DMS153 treated with DMSO at 0.1 percent for 48 hours (cell line): ENCODE data around the gene ASCC1.
A peak's percentile ranks its signal among the peaks of the same experiment; 100 is the strongest.
"Not testable (repeated sequence)": the region's sequence is repeated elsewhere in the genome, so short reads cannot be mapped to it uniquely, and the experiment has no call there.

Source experiments
- DNase-seq: peaks from one replicate; lab custom pipeline; 2025; ENCODE audit not compliant: unreplicated experiment; lab: John Stamatoyannopoulos, UW

The ASCC1 gene

DNA sequence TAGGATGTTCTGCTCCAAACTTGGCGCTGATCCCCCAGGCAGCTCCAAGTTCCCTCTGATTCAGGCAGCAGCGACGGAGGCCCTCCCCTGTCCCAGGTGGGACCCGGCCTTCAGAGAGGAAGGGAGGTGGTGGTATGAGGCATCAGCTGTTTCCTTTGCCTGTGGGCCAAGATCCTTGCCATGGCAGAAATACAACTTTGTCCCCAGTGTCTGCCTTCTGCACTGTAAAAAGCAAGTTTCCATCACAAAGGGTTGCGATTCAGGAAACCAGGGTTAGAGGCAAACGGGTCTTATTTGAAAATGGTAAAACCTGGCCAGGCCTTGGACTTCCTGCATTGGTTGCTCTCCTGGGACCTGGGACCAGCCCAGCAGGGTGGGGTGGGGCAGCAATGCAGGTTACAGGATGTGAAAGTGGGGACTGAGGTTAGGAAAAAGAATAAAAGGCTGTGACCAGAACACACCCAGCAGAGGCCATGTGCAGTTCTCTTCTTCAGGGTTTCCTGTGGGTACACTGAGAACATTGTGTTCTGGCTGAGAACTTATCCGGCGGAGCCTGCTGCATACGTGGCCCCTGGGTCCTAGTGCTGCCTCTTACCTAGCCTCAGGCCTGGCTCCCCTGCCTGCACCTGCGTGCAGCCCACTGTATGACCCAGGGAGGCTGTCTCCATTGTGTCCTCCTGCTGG lies 32.5 kb upstream of the ASCC1 start:
- DNase-seq: peak; percentile 60

DNA sequence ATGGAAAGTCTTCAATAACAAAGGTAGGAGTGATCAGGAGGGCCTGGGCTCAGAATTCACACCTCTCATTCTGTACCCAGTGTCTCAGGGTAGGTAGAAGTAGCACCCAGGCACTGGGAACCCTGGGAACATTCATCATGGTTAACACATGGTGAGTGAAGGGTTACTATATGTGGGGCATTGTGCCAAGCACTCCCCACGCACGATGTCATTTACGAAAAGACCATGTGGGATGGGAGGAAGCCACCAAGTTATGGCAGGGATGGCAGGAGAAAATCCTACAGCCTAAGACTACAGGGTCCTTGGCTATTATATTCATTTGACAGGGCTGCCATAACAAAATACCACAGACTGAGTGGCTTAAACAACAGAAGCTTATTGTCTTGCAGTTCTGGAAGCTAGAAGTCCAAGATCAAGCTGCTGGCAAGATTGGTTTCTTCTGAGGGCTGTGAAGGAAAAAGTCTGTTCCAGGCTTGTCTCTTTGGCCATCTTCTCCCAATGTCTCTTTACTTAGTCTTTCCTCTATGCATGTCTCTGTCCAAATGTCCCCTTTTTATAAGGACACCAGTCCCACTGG lies 30.0 kb upstream of the ASCC1 start:
- no peak for DNase-seq

DNA sequence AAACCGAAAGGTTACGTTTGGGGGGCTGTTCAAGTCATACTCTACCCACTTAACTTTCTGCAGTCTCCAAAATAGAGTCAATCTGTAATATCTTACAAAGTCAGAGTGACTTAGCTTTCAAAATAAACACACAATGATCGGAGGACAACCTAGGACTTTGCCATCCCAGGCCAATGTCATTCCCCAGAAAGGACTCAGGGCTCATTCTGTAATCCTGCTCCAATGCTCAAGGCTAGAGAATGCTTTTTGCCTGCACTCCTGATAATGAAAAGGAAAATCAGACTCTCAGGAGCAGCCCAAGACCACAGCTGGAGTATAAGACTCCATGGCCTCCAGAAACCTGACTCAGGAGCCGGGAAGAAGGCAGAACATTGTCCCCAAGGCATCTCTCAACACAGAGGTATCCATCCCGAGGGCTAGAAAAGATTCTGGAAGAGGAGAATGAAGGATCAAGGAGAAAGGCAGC lies 28.5 kb upstream of the ASCC1 start:
- DNase-seq: no peak

DNA sequence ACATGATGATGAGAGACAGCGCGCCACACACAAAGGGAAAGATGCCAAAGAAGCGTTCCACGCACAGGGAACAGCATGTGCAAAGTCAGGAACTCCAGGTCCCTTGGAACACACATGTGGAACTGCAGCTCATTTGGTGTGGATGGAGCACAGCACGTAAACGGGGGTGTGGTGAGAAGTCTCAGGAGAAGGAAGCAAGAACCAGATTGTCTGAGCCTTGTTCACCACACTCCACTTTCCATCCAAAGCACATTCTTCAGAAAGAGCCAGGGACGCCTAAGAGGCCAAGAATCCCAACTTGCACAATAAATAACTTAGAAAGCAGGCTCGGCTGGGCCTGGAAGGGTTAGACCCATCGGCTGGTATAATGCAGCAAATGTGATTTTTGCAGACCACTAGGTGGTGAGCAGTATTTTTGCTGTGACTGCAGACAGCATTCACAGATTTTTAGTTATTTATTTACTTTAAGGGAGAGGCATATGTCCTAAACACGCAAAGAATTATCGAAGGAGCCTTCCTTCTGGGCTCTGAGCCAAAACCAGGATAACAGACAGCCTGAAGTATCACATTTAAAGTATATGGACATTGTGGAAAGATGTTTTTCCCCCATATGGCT lies 27.9 kb upstream of the ASCC1 start:
- DNase-seq: no peak

DNA sequence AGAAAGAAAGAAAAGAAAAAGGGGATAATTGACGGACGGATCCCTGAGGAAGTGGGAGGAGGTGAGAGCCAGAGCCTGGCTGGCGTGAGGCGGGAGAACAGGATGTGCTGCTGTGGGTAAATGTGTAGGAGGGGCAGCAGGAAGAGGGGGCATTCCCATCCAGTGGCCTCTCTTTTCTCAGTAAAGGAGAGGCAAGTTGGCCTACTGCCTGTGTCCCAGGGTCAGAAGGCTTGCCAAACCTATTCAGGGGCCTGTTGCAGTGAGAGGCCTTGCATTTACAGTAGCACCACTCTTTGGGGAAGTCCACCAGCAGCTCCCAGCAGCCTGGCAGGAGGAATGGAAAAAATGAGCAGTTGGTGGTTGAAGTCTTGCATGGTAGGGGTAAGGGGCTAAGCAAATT lies 26.6 kb upstream of the ASCC1 start:
- no peak for DNase-seq

DNA sequence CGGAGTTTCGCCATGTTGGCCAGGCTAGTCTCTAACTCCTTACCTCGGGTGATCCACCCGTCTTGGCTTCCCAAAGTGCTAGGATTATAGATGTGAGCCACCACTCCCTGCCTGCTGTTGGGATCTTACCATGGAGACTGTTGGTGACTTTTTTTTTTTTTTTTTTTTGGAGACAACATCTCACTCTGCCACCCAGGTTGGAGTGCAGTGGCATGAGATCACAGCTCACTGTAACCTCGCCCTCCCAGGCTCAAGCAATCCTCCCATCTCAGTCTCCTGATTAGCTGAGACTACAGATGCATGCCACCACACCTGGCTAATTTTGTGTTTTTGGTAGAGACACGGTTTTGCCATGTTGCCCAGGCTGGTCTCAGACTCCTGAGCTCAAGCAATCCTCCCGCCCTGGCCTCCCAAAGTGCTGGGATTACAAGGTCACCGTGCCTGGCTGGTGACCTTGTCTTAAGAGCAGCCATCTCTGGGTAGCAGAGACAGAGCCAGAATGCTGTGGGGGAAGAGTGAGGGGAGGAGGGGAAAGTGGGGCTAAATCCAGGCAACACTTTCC lies 25.7 kb upstream of the ASCC1 start:
- DNase-seq: no peak

DNA sequence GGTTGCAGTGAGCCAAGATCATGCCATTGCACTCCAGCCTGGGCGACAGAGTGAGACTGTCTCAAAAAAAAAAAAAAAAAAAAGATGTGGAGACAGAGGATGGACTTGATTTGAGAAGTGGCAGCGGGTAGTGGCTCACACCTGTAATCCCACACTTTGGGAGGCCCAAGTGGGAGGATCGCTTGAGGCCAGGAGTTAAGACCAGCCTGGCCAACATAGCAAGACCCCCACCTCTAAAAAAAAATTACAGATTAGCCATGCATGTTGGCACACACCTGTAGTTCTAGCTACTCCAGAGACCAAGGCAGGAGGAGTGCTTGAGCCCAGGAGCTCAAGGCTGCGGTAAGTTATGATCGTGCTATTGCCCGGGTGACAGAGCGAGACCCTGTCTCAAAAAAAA lies 24.3 kb upstream of the ASCC1 start:
- no peak for DNase-seq

DNA sequence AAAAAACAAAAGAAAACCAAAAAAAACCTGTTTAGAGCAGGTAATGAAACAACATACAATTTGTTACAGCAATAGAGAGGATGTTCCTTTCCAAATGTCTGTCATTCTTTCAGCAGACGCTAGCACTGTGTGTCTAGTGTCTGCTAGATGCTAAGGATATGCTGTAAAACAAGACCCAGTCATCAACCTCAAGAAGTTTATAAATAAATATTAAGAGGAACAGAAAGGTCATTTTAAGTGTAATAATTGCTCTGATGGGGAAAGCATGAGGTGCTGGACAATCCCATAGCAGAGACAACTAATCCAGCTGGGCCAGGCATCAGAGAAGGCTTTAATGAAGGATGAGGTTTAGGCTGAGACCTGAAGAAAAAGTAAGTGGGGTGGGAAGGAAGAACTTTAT lies 23.3 kb upstream of the ASCC1 start:
- DNase-seq: no peak

DNA sequence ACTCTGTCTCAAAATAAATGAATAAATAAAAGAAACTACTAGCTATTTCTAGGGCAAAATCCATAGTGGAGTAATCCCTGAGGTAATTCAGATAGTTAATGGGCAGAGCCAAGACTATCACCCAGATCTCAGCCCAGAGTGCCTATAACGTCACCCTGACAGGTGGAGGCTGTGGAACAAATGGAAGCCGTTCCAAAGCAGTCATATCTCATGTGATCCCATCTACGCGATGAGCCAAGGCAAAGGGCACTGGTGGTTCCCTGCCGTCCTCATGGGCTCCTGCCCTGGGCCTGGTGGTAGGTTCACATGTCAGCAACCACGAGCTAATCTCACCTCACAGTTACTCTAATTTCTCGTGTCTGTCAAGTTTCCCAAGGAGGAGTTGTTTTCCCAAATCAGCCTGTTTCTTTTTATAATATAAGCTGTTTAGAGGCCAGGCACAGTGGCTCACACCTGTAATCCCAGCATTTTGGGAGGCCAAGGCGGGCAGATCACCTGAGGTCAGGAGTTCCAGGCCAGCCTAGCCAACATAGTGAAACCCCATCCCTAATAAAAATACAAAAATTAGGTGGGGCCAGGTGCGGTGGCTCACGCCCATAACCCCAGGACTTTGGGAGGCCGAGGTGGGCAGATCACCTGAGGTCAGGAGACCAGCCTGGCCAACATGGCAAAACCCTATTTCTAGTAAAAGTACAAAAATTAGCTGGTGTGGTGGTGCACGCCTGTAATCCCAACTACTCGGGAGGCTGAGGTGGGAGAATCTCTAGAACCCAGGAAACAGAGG lies 22.5 kb upstream of the ASCC1 start:
- DNase-seq: no peak

DNA sequence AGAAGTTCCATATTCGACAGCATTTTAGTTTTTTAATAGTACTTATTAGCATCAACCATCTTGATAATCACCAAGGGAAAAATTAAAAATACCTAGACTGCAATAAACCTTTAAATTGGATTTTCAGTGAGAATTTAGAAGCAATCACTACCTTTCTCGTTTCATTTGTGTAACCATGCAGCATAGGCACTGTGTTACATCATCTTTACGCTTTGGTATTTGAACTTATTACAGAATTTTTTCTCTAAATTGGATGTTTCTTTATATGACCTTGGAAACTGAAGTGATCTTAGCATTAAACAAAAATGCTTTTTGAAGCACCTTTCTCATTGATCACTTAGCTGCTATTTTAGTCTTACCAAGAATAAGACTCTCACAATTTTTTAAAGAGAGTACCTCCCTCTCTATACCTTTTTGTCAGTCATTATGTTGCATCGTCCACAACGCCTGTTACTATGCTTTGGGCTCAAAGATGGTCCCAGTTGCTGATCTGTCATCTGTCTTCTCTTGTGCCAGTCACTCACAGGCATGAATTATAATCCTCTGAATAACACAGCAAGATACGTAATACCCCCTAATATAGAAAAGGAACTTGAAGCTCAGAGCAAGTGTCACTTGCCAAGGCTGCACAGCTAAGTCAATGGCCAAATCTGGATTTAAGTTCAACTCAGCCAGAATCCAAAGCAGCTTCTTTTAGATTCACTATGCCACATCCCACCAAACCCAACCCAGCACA lies 19.6 kb upstream of the ASCC1 start:
- no peak for DNase-seq

DNA sequence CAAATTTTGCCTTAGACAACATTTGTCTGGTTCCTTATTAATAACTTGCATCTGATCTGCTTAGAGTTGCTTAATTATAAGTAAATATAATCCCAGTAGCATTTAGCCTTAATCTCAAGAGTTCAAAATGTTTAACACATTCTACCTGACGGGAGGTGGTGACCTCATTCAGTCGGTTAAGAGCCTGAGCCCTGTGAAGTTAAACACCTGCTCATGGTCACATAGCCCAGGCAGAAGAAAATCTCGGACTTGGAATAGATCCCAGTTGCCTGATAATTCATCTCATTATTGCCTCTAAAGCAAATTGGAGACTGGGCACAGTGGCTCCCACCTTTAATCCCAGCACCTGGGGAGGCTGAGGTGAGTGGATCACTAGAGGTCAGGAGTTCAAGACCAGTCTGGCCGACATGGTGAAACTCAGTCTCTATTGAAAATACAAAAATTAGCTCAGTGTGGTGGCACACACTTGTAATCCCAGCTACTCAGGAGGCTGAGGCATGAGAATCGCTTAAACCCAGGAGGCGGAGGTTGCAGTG lies 18.6 kb upstream of the ASCC1 start:
- DNase-seq: no peak

DNA sequence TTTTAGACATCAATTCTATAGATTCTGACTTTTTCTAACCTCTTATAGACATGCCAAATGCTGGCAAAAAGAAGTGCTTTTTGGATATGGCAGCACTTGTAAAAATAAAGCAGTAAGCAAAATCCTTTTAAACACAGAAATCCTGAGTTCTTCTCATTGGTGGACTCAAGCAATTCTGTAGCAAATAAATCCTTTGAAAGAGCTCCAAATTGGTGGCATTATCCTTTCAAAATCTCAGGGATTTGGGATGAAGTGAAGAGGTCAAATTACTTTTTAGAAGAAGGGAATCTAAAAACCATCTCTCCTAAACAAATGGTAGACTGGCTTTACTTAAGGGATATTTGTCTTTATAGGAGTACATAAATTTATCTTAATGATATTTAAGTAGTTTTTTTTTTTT lies 17.5 kb upstream of the ASCC1 start:
- no peak for DNase-seq

DNA sequence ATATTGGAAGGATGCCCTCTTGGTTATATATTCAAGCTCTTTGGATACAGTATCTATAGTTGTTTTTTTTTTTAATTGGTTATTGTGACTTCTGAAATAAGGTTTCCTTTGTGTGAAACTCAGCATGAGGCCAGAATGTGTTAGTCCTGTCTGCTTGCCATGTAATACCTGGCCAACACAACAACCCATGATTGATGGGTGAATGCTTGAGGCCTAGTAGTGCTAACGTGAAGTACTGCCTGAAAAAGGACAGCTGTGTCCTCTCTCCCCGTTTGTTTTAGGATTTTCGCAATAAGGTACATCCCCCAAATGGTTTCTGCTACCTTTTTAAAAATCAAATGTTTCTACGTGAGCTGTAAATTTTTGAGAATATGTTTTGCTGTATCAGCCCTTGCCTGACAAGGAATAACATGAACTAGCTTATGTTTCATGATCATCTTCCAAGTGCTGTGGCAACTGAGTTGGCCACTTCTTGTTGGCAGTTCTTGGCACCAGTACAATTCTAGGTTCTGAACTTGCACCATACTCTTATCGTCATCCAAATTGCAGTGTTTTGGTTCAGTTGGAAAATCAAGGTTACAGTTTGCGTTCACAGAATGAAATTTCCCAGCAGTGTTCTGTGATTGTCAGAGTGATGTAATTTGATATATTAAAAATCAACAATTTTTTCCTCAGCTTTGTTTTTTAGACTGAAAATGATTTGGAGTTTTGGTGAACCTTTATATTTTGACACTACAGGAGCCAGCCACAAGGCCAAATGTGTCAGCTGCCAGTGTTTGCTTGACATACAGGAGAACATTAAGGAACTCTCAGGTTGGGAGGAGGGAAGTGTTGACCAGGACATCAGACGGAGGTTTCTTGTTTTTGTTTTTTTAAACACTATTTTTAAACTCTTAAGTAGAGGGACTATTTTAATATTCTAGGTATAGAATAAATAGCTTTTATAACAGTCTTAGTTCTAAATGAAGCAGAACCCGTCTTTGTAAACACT lies 13.5 kb upstream of the ASCC1 start:
- DNase-seq: peak; percentile 13

DNA sequence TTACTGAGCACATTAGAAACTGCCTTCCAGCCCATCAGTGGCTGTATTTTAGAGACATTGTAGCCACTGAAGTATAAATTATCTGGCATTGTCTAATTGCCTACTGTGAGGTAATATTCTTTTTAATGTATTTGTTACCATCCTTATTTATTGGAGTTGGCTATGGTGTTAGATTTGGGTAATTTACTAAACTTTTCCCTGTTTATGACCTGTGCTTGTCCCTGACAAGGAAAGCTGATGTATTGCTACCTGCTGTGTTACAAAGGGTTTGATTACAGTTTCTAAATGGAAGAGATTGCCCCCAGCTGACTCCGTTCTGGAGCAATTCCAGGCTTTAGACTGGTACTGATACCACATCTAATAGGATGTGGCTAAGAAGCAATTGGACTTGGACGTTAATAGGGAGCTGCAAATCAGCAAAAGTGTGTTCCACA lies 12.3 kb upstream of the ASCC1 start:
- DNase-seq: no peak

DNA sequence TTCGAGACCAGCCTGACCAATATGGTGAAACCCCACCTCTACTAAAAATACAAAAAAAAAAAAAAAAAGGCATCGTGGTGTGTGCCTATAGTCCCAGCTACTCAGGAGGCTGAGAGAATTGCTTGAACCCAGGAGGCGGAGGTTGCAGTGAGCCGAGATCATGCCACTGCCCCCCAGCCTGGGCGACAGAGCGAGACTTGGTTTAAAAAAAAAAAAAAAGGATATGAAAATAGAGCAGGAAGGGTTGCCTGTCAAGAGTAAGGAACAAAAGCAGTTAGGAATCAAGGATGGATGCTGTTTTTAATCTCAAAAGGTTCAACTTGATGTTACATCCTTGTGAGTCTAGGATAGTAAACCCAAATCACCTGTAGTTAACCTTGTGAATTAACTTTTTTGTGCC lies 11.8 kb upstream of the ASCC1 start:
- DNase-seq: no peak

DNA sequence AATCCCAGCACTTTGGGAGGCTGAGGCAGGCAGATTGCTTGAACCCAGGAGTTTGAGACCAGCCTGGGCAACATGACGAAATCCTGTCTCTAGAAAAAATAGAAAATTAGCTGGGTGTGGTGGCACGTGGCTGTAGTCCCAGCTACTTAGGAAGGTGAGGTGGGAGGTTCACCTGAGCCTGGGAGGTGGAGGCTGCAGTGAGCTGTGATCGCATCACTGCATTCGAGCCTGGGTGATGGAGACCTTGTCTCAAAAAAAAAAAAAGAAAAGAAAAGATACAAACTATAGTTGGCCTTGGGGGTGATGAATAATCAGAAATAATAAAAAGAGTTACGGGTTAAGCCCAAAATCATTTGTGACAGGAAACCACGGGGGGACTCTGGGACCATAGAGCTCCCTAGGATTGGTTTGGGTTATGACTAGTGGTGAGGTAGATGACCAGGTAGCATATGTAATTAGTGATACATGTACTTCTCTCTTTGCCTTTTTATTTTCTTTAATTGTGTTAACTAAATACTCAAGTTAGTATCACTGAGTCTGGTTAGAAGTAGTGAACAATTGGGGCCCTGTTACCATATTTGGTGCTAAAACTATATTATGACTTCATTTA lies 10.4 kb upstream of the ASCC1 start:
- DNase-seq: no peak

DNA sequence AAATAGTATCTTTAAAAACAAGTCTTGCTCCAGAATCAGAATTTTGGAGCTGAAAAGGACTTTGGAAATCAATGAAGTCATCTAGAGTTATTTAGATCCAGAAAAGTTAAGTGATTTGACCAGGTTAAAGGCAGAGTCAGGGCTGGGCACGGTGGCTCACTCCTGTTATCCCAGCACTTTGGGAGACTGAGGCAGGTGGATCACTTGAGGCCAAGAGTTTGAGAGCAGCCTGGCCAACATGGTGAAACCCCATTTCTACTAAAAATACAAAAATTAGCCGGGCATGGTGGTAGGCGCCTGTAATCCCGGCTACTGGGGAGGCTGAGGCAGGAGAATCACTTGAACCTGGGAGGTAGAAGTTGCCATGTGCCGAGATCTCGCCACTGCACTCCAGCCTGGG lies 8.1 kb upstream of the ASCC1 start:
- DNase-seq: not testable (repeated sequence)

DNA sequence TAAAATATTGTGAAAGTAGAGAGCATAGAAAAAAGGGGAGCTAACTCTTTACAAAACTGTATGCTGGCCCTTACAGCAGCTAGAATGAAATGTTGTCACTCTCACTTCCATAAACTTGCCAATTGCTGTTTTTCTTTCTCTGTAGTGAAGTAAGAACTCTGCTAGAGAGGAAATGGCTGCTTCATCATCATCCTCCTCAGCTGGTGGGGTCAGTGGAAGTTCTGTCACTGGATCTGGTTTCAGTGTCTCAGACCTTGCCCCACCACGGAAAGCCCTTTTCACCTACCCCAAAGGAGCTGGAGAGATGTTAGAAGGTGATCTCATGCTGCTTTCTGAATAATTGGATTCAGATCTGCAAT lies 7.6 kb upstream of the ASCC1 start:
- DNase-seq: no peak

DNA sequence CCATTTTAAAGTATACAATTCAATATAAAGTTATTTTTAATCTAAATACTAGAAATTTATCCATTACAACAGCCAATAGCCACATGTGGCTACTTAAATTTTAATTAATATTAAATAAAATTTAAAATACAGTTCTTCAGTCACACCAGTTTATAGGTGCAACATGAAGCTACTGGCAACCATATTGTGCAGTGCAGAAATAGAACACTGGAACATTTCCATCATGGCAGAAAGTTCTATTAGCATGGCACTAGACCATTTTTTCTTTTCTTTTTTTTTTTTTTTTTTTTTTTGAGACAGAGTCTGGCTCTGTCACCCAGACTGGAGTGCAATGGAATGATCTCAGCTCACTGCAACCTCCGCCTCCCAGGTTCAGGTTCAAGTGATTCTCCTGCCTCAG lies 5.2 kb upstream of the ASCC1 start:
- DNase-seq: no peak
